C4-2B (cell line): ENCODE measurements around the gene SNX25.

ENCODE experiments used
- ZFX ChIP-seq: fragments of 450-650 bp; IDR thresholded peaks from 2 replicates; pipeline ENCODE4 v1.6.1; 2017
- TF ChIP-seq, protein P1 (sequence below): fragments of 450-650 bp; conservative IDR thresholded peaks from 2 replicates; pipeline ENCODE4 v1.5.1; 2017; ENCODE audit warnings: mild to moderate bottlenecking

DNA sequence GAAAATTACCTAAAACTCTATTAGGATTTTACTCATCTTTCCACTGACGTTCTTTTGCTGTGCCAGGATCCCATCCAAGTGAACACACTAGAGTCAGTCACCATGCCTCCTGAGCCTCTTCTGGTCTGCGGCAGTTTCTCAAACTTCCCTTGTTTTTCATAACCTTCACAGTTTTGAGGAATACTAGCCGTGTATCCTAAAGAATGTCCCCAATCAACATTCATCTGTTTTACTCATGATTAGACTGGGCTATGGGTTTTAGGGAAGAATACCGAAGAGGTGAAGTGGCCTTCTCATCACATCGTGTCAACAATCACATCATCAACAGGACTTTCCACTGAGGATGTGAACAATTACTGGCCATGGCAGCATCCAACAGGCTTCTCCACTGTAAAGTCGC lies 181.5 kb downstream of the SNX25 start:
- TF ChIP-seq, protein P1, sequence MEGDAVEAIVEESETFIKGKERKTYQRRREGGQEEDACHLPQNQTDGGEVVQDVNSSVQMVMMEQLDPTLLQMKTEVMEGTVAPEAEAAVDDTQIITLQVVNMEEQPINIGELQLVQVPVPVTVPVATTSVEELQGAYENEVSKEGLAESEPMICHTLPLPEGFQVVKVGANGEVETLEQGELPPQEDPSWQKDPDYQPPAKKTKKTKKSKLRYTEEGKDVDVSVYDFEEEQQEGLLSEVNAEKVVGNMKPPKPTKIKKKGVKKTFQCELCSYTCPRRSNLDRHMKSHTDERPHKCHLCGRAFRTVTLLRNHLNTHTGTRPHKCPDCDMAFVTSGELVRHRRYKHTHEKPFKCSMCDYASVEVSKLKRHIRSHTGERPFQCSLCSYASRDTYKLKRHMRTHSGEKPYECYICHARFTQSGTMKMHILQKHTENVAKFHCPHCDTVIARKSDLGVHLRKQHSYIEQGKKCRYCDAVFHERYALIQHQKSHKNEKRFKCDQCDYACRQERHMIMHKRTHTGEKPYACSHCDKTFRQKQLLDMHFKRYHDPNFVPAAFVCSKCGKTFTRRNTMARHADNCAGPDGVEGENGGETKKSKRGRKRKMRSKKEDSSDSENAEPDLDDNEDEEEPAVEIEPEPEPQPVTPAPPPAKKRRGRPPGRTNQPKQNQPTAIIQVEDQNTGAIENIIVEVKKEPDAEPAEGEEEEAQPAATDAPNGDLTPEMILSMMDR: no peak
- TF ChIP-seq ZFX: no peak
